KMS-11 (cell line): Measurements from ENCODE around the gene CDH2.

Experiments
- H2AFZ ChIP-seq: fragments of 200-600 bp; sonication (generic); 2 replicates; pipeline ENCODE4 v1.6.1; 2016; ENCODE audit warnings: antibody characterized with exemption, mixed run types, low read depth
- H3K27ac ChIP-seq: fragments of 200-600 bp; sonication (generic); 2 replicates; pipeline ENCODE4 v1.6.1; 2016; ENCODE audit warnings: mild to moderate bottlenecking, mixed run types
- H3K27me3 ChIP-seq: fragments of 200-600 bp; sonication (generic); 2 replicates; pipeline ENCODE4 v1.6.1; 2017; ENCODE audit warnings: mild to moderate bottlenecking, low read depth, mixed run types, moderate library complexity; ENCODE audit not compliant: insufficient read depth
- H3K36me3 ChIP-seq: fragments of 200-600 bp; sonication (generic); 2 replicates; pipeline ENCODE4 v1.6.1; 2017; ENCODE audit warnings: mild to moderate bottlenecking, mixed run types; ENCODE audit not compliant: insufficient read depth
- H3K4me1 ChIP-seq: fragments of 200-600 bp; sonication (generic); 2 replicates; pipeline ENCODE4 v1.6.1; 2016; ENCODE audit warnings: mild to moderate bottlenecking, low read depth, mixed run types; ENCODE audit not compliant: poor library complexity, severe bottlenecking
- H3K4me2 ChIP-seq: fragments of 200-600 bp; sonication (generic); 2 replicates; pipeline ENCODE4 v1.7.0; 2016; ENCODE audit warnings: mild to moderate bottlenecking, mixed run types
- H3K4me3 ChIP-seq: fragments of 200-600 bp; sonication (generic); IDR thresholded peaks from 2 replicates; pipeline ENCODE4 v1.6.1; 2017; ENCODE audit warnings: low read depth, low read length, mixed read lengths; ENCODE audit not compliant: insufficient read depth
- H3K79me2 ChIP-seq: fragments of 200-600 bp; sonication (generic); 2 replicates; pipeline ENCODE4 v1.6.1; 2016; ENCODE audit warnings: low read depth, mixed run types; ENCODE audit not compliant: insufficient read depth
- H3K9ac ChIP-seq: fragments of 200-600 bp; sonication (generic); 2 replicates; pipeline ENCODE4 v1.6.1; 2016; ENCODE audit warnings: mild to moderate bottlenecking, mixed run types
- H4K20me1 ChIP-seq: fragments of 200-600 bp; sonication (generic); 2 replicates; pipeline ENCODE4 v1.6.1; 2016; ENCODE audit warnings: mild to moderate bottlenecking, mixed run types; ENCODE audit not compliant: insufficient read depth
- TF ChIP-seq, protein P1 (sequence below): fragments of 200-600 bp; sonication (generic); conservative IDR thresholded peaks from 2 replicates; pipeline ENCODE4 v1.6.1; 2017; ENCODE audit warnings: low read depth, mild to moderate bottlenecking, antibody characterized with exemption, low read length, moderate library complexity, mixed read lengths

Gene CDH2

GRCh38 chr18:28147674-28148171, 29.2 kb downstream of the CDH2 start:
- no peak overlapping the region for H2AFZ ChIP-seq
- H3K79me2 ChIP-seq = no peaks in the 10 kb centered on the region
- no peaks in the 10 kb centered on the region for H3K27me3 ChIP-seq
- no peaks in the 10 kb centered on the region for H3K4me1 ChIP-seq
- no peaks in the 10 kb centered on the region for H3K36me3 ChIP-seq
- H3K4me2 ChIP-seq = no peak overlapping the region
- H3K4me3 ChIP-seq = no peak overlapping the region
- TF ChIP-seq, protein P1, sequence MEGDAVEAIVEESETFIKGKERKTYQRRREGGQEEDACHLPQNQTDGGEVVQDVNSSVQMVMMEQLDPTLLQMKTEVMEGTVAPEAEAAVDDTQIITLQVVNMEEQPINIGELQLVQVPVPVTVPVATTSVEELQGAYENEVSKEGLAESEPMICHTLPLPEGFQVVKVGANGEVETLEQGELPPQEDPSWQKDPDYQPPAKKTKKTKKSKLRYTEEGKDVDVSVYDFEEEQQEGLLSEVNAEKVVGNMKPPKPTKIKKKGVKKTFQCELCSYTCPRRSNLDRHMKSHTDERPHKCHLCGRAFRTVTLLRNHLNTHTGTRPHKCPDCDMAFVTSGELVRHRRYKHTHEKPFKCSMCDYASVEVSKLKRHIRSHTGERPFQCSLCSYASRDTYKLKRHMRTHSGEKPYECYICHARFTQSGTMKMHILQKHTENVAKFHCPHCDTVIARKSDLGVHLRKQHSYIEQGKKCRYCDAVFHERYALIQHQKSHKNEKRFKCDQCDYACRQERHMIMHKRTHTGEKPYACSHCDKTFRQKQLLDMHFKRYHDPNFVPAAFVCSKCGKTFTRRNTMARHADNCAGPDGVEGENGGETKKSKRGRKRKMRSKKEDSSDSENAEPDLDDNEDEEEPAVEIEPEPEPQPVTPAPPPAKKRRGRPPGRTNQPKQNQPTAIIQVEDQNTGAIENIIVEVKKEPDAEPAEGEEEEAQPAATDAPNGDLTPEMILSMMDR = no peak
- H3K9ac ChIP-seq = no peak overlapping the region
- no peak overlapping the region for H3K27ac ChIP-seq
- H4K20me1 ChIP-seq = no peaks in the 10 kb centered on the region

- Histone ChIP-seq H3K4me3 (no peak overlapping the region), H3K36me3 (no peaks in the 10 kb centered on the region), H3K9ac (no peak overlapping the region), H4K20me1 (no peaks in the 10 kb centered on the region), H3K27me3 (no peaks in the 10 kb centered on the region), H3K79me2 (no peaks in the 10 kb centered on the region), H3K27ac (no peak overlapping the region), H2AFZ (no peak overlapping the region), H3K4me2 (no peak overlapping the region), H3K4me1 (no peaks in the 10 kb centered on the region)
- TF ChIP-seq, protein P1 = no peak
Observed at GRCh38 chr18:28143725-28144124, 33.2 kb downstream of the CDH2 start.

DNA sequence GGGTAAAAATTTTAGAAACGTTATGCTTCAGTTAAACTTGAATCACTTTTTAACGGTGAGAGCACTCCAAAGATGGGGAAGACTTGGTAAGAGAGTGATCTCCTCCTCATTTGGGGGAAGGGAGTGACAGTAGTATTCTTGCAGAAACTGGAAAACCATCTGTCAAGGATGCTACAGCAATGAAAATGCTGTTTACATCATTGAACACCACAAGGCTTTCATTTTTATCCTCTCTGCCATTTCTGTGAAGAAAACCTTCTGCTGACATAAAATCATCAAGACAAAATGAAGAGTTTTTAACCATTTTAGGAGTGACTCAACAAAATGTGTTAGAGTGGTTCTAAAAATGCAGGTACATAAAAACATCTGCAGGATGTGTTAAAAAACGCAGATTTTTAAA, 38.1 kb downstream of the CDH2 start:
- no peak overlapping the region for H3K9ac ChIP-seq
- H3K4me1 ChIP-seq = peaks cover 9% of the 10 kb centered on the region
- H3K27me3 ChIP-seq = no peaks in the 10 kb centered on the region
- H2AFZ ChIP-seq = no peak overlapping the region
- no peak overlapping the region for H3K4me2 ChIP-seq
- TF ChIP-seq, protein P1 = no peak
- no peak overlapping the region for H3K27ac ChIP-seq
- H4K20me1 ChIP-seq = no peaks in the 10 kb centered on the region
- H3K36me3 ChIP-seq = no peaks in the 10 kb centered on the region
- no peak overlapping the region for H3K4me3 ChIP-seq
- H3K79me2 ChIP-seq = no peaks in the 10 kb centered on the region

DNA sequence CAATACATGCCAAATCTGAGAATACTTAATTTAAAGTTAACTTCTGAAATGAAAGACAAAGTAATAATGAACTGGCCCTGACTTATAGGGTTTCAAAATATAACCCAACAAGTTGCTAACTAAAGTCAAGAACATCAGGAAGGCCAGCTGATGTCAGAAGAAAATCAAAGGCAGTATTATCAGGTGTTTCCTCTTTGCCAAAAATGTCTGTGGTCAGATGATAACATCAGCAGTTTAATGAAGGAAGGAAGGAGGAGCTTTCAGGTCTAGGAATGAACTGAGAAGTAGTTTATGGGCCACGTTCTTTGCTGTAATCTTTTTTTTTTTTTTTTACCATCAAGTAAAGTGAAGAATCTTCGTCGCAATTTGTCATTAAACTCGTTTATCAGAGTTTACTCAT, 40.9 kb downstream of the CDH2 start:
- H3K9ac ChIP-seq = no peak overlapping the region
- peak overlapping the region; percentile 13; the same call in 1 of the 2 replicates for H3K4me2 ChIP-seq
- H3K36me3 ChIP-seq = no peaks in the 10 kb centered on the region
- H3K27me3 ChIP-seq = no peaks in the 10 kb centered on the region
- no peak overlapping the region for H3K27ac ChIP-seq
- TF ChIP-seq, protein P1 = no peak
- no peak overlapping the region for H2AFZ ChIP-seq
- H4K20me1 ChIP-seq = no peaks in the 10 kb centered on the region
- no peaks in the 10 kb centered on the region for H3K79me2 ChIP-seq
- H3K4me3 ChIP-seq = no peak overlapping the region
- H3K4me1 ChIP-seq = peaks cover 9% of the 10 kb centered on the region
